ENCODE data around the gene KRT74.

KRT74 gene

GRCh38 chr12:52518574-52519386 is 54.9 kb downstream of the KRT74 start:
- DNase-seq = peak; percentile 40

GRCh38 chr12:52517888-52518287 is 55.8 kb downstream of the KRT74 start:
- no peak for DNase-seq

- DNase-seq = peak; percentile 47
Measured at GRCh38 chr12:52517005-52517835, 56.4 kb downstream of the KRT74 start.

GRCh38 chr12:52515927-52516831 is 57.5 kb downstream of the KRT74 start:
- peak; percentile 49 for DNase-seq
